Measurements from ENCODE around the gene FBXL14.

- TF ChIP-seq EP300 (IDR thresholded peaks at IDR 0.05) (no peak), CTCF (IDR thresholded peaks at IDR 0.05) (no peak), JUNB (IDR thresholded peaks at IDR 0.05) (no peak), POLR2AphosphoS2 (conservative IDR thresholded peaks at IDR 0.05; ENCODE audit: low read length) (no peak), HES2 (IDR thresholded peaks at IDR 0.05) (no peak), KDM5A (IDR thresholded peaks at IDR 0.05) (no peak), CBX2 (IDR thresholded peaks at IDR 0.05; ENCODE audit: borderline replicate concordance, low read depth) (no peak), TP53 (CRISPR knock-in tag; IDR thresholded peaks at IDR 0.05) (no peak), POLR2A (IDR thresholded peaks at IDR 0.05; ENCODE audit: low read length) (no peak), ZFP36 (IDR thresholded peaks at IDR 0.05; ENCODE audit: borderline replicate concordance, partially characterized antibody) (no peak), MAX (IDR thresholded peaks at IDR 0.05) (no peak), PBX3 (IDR thresholded peaks at IDR 0.05) (no peak)
Observed at GRCh38 chr12:1533205-1533601, 61.2 kb downstream of the FBXL14 start.
